ENCODE results near the gene BBLN. TPM values are rescaled to one million over a fixed set of nuclear protein-coding genes. Genes with fewer than 3 reads are reported as not detected.

Gene BBLN
- total RNA-seq, 1 donor from 2014 or later, result 79.8 TPM

DNA sequence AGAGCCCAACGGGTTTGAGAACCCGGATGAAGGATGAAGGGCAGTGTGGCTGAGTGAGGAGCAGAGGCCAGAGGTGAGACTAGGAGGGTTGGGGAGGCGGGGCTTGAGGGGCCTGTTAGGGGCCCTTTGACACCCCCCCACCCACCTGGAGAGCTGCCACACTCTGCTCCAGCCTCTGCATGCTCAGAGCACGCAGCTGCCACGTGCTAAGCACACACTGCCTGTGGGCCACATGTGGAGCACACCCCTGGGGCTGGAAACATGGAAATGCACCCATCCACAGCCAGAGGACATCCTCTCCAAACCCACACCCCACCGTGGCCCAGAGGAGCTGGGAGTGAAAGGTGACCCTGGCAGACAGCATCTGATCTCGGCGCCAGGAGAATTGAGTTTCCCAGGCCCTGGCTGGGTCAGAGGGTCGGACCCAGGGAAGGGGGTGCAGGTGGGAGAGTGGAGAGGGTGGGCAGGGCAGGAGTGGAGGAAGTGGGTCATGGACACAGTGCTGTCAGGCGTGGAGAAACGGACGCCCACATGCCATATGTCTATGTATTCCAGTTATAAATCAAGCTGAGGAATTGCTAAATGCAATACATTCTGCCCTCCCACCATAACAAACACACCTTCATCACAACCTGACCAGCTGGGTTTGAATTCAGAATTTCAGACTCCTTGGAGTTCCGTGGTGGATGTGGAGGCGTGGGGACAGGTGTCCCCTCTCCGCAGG is 49.0 kb downstream of the BBLN start:
- intact Hi-C loops (cut with micrococcal nuclease), result no loop called here

DNA sequence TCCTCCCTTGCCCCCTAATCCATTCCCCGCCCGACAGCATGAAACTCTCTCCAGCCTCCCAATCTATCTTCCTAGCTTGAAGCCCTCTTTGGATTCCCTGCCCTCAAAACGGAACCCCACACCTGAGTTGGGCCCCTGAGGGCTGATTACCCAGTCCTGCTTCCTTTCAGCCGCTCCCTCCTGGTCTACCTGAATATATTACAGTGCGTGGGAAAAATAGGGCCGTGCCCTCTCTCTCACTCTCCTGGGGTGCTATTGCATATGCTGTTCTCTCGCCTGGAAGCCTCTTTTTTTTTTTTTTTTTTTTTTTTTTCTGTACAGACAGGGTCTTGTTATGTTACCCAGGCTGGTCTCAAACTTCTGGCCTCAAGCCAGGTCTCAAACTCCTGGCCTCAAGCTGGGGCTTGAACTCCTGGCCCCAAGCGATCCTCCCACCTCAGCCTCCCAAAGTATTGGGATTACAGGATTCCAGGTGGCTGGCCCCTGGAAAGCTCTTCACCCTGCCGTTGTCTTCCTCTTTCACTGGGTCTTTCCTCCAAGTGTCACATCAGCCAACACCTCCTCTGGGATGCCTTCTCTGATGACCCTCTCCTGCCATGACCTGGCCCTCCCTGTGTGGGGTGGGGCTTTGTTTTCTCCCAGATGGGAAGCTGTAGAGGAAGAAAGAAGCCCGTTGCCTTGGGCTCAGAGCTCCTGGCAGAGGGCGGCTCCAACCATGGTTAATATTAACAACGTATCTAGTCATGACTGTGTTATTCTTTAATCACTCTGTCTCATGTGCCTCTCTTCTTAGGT is 51.3 kb downstream of the BBLN start:
- intact Hi-C loops (cut with micrococcal nuclease), result no loop called here

DNA sequence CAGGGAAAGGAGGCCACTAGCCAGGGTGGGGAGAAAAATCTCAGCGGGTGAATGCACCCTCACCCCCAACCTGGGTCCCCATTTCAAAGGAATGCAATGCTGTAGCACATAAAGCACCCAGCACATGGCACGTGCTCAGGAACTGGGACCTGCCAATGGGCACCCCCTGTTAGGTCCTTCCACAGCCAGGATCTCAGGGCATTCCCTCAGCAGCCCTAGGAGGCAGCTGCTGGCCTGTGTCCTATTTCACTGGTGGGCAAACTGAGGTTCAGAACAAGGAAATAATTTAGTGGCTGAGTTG is 51.9 kb downstream of the BBLN start:
- intact Hi-C loops (cut with micrococcal nuclease), result no loop called here

Other genes with a start within 250 kb of the BBLN start
- gene ST6GALNAC4, start 243.2 kb upstream of the BBLN start, total RNA-seq, result 28.4 and 32.2 TPM in 2 replicates
- 1.7 and 1.8 TPM in 2 replicates for gene PIP5KL1, start 229.5 kb upstream of the BBLN start, total RNA-seq
- 51.3 and 53.8 TPM in 2 replicates for gene DPM2, start 222.4 kb upstream of the BBLN start, total RNA-seq
- gene EEIG1, start 179.3 kb upstream of the BBLN start, total RNA-seq, result 175 and 186 TPM in 2 replicates
- gene NAIF1, start 92.9 kb upstream of the BBLN start, total RNA-seq, result 12.6 and 13.8 TPM in 2 replicates
- 13.9 and 14.8 TPM in 2 replicates for gene SLC25A25, start 92.0 kb upstream of the BBLN start, total RNA-seq
- 65.4 and 74.4 TPM in 2 replicates for gene PTGES2, start 32.5 kb upstream of the BBLN start, total RNA-seq
- not detected in 2 replicates for gene LCN2, start 10.8 kb upstream of the BBLN start, total RNA-seq
- gene CIZ1, start 31.3 kb downstream of the BBLN start, total RNA-seq, result 142 and 148 TPM in 2 replicates
- gene DNM1, start 43.1 kb downstream of the BBLN start, total RNA-seq, result 0.37 and 0.49 TPM in 2 replicates
- 53.0 and 63.9 TPM in 2 replicates for gene GOLGA2, start 115.7 kb downstream of the BBLN start, total RNA-seq
- gene SWI5, start 116.0 kb downstream of the BBLN start, total RNA-seq, result 9.1 and 9.7 TPM in 2 replicates
- gene TRUB2, start 162.2 kb downstream of the BBLN start, total RNA-seq, result 27.9 and 29.0 TPM in 2 replicates
- gene COQ4, start 162.6 kb downstream of the BBLN start, total RNA-seq, result 42.1 and 42.4 TPM in 2 replicates
- gene SLC27A4, start 180.3 kb downstream of the BBLN start, total RNA-seq, result 25.3 and 25.8 TPM in 2 replicates
- gene URM1, start 211.1 kb downstream of the BBLN start, total RNA-seq, result 70.7 and 75.8 TPM in 2 replicates